GM12878 (cell line): ENCODE data around the gene RPS3A. TPM values are rescaled to one million over a fixed set of nuclear protein-coding genes. Genes with fewer than 3 reads are reported as not detected.

Experiments used
- ATAC-seq: fragments of 200-7000 bp; cut with Tn5 transposase; 3 replicates; pipeline ENCODE4 v1.9.1; 2020; ENCODE audit warnings: mild to moderate bottlenecking, moderate library complexity
- BruUV-seq: library from RNA; stranded (reverse); fragments of 400-500 nt; replicated peaks from 2 replicates; lab custom pipeline; 2021; lab: Mats Ljungman, UMichigan
- CTCF ChIA-PET: fragments of 300-600 bp; sonication (Branson Sonifier 250); formaldehyde crosslinking; extraction: SDS; loops from one replicate; lab custom pipeline; 2021; ENCODE audit warnings: inconsistent platforms; lab: Yijun Ruan, JAX
- POLR2A ChIA-PET: fragments of 350-600 bp; formaldehyde crosslinking; extraction: SDS; loops from one replicate; lab custom pipeline; 2021; ENCODE audit warnings: inconsistent platforms; lab: Charles Lee
- RAD21 ChIA-PET: fragments of 300-600 bp; sonication (Branson Sonifier 250); formaldehyde crosslinking; loops from one replicate; lab custom pipeline; 2023; ENCODE audit warnings: antibody characterized with exemption; ENCODE audit not compliant: unreplicated experiment; lab: Charles Lee
- SMC1A ChIA-PET: fragments of 300-600 bp; sonication (Branson Sonifier 250); formaldehyde crosslinking; loops from one replicate; lab custom pipeline; 2023; ENCODE audit not compliant: unreplicated experiment, uncharacterized antibody; lab: Charles Lee
- DNase-seq: peaks from one replicate; pipeline ENCODE4 v3.0.0-alpha.2; 2011; ENCODE audit warnings: low read depth, low spot score
- FAIRE-seq: peaks from 3 replicates; lab custom pipeline; 2011; peaks lifted over from hg19 to GRCh38; lab: Jason Lieb, UNC
- H2AFZ ChIP-seq: 2 replicates; pipeline ENCODE4 v1.6.0; 2011; ENCODE audit warnings: low read depth, low read length, control low read depth; ENCODE audit not compliant: control insufficient read depth
- H3K27ac ChIP-seq: 2 replicates; pipeline ENCODE4 v1.5.1; 2011; ENCODE audit warnings: control low read depth; ENCODE audit not compliant: control insufficient read depth, insufficient read depth
- H3K27me3 ChIP-seq, 2 experiments: replicated peaks in 1 of 2; 2 replicates each; pipeline versions ENCODE4 v1.6.0 to v1.6.1; 2011; ENCODE audit warnings: low read length in 1 of 2; ENCODE audit not compliant: control insufficient read depth in 2 of 2, insufficient read depth in 2 of 2
- H3K36me3 ChIP-seq, 2 experiments: 2 replicates each; pipeline ENCODE4 v1.5.1; 2011; ENCODE audit warnings: low read length in 1 of 2; ENCODE audit not compliant: control insufficient read depth in 2 of 2, insufficient read depth in 2 of 2
- H3K4me1 ChIP-seq: 2 replicates; pipeline ENCODE4 v1.6.1; 2011; ENCODE audit warnings: mild to moderate bottlenecking, low read length, moderate library complexity, mixed read lengths; ENCODE audit not compliant: control insufficient read depth, insufficient read depth
- H3K4me2 ChIP-seq: 2 replicates; pipeline ENCODE4 v1.6.0; 2011; ENCODE audit warnings: control low read depth; ENCODE audit not compliant: control insufficient read depth, insufficient read depth
- H3K4me3 ChIP-seq: fragments of 200-600 bp; sonication (generic); 2 replicates; pipeline ENCODE4 v1.5.1; 2016
- H3K79me2 ChIP-seq: 2 replicates; pipeline ENCODE4 v1.6.0; 2011; ENCODE audit warnings: low read length; ENCODE audit not compliant: control insufficient read depth, insufficient read depth
- H3K9ac ChIP-seq: 2 replicates; pipeline ENCODE4 v1.8.0; 2011; ENCODE audit warnings: low read length, control low read depth, mixed read lengths; ENCODE audit not compliant: control insufficient read depth, insufficient read depth
- H3K9me3 ChIP-seq: replicated peaks from 3 replicates; pipeline ENCODE4 v1.5.1; 2011; ENCODE audit warnings: mild to moderate bottlenecking, low read length; ENCODE audit not compliant: control insufficient read depth, insufficient read depth
- H4K20me1 ChIP-seq: 2 replicates; pipeline ENCODE4 v1.6.0; 2011; ENCODE audit not compliant: control insufficient read depth, insufficient read depth
- BACH1 ChIP-seq: fragments of 450-650 bp; IDR thresholded peaks from 2 replicates; pipeline ENCODE4 v1.6.1; 2017; ENCODE audit warnings: mild to moderate bottlenecking, borderline replicate concordance
- ELK1 ChIP-seq: IDR thresholded peaks from 2 replicates; pipeline ENCODE4 v1.6.1; 2012; ENCODE audit warnings: low read depth, low read length, improper control_type of control experiment
- KDM1A ChIP-seq: fragments of 200-600 bp; sonication (generic); IDR thresholded peaks from 2 replicates; pipeline ENCODE4 v1.6.1; 2016; ENCODE audit warnings: borderline replicate concordance
- NRF1 ChIP-seq: conservative IDR thresholded peaks from 2 replicates; pipeline ENCODE4 v1.6.1; 2011; ENCODE audit warnings: mild to moderate bottlenecking, low read depth, low read length, improper control_type of control experiment
- SP1 ChIP-seq: IDR thresholded peaks from one replicate; pipeline ENCODE4 v1.6.1; 2011; ENCODE audit warnings: low read depth, low read length
- STAT1 ChIP-seq: fragments of 450-650 bp; conservative IDR thresholded peaks from 2 replicates; pipeline ENCODE4 v1.6.1; 2014; ENCODE audit warnings: antibody characterized with exemption, mild to moderate bottlenecking
- TCF3 ChIP-seq: IDR thresholded peaks from 2 replicates; pipeline ENCODE4 v1.6.1; 2012; ENCODE audit warnings: low read depth, mild to moderate bottlenecking, low read length, borderline replicate concordance; ENCODE audit not compliant: insufficient read depth
- ZNF592 ChIP-seq: fragments of 450-650 bp; IDR thresholded peaks from 2 replicates; pipeline ENCODE4 v1.6.1; 2017; ENCODE audit warnings: mild to moderate bottlenecking, moderate library complexity
- ZZZ3 ChIP-seq: IDR thresholded peaks from 2 replicates; pipeline ENCODE4 v1.6.1; 2011; ENCODE audit warnings: low read depth; ENCODE audit not compliant: control insufficient read depth, insufficient read length
- WGBS: methylation state at CpG from one replicate; pipeline ENCODE4 v1.1.6; 2016; ENCODE audit warnings: low lambda C conversion rate; ENCODE audit not compliant: insufficient replicate concordance, insufficient coverage; ENCODE audit errors: missing lambda C conversion rate; 5-methylcytosine and 5-hydroxymethylcytosine counted together
- in situ Hi-C: fragments of 300-500 bp; cut with MboI; formaldehyde crosslinking; loops from 9 replicates; pipeline ENCODE4 v1.14.3; 2018; ENCODE audit warnings: mixed read lengths
- intact Hi-C: fragments of 100-400 bp; cut with micrococcal nuclease; formaldehyde crosslinking; loops from one replicate; pipeline ENCODE4 v1.14.2; 2022; ENCODE audit not compliant: unreplicated experiment
- polyA plus RNA-seq, 11 experiments: library from polyadenylated mRNA; depleted of rRNA in 4 of 11; unstranded in 6 of 11; stranded (reverse) in 5 of 11; fragments of >200 nt; fragmentation: Nextera tagmentation in 4 of 11; fragmentation: Illumina TruSeq in 1 of 11; extraction: Ambion mirVana in 4 of 11; extraction: Trizol in 1 of 11; gene quantifications; 1 replicate in 1 of 11; 2 replicates in 10 of 11; pipeline versions ENCODE4 v1.2.1 to v1.2.3, GENCODE V29; 2011 to 2016; ENCODE audit warnings: inconsistent platforms in 2 of 11, missing spikeins in 2 of 11, low read depth in 1 of 11
- total RNA-seq, 4 experiments: library from RNA; depleted of rRNA in 3 of 4; stranded (reverse); fragments of >200 nt in 3 of 4; fragmentation: Illumina TruSeq in 1 of 4; extraction: Trizol in 1 of 4; gene quantifications; 2 replicates each; pipeline versions ENCODE4 v1.2.1 to v1.2.3, GENCODE V29; 2013 to 2021

The RPS3A gene
- total and polyA plus RNA-seq, 10 of the 15 experiments (the other 5 are each of a cell fraction or from before 2014, with no cell fraction given), result 1,754 to 5,827 (median 3,527) TPM

GRCh38 chr4:151093203-151093602 is 6.2 kb upstream of the RPS3A start:
- no peak for FAIRE-seq
- H2AFZ ChIP-seq, result no peak overlapping the region
- no peaks in the 10 kb centered on the region for H4K20me1 ChIP-seq
- no peaks in the 10 kb centered on the region for H3K27me3 ChIP-seq
- 74% methylated on average over 3 of the region's 3 CpGs for WGBS
- peaks cover 17% of the 10 kb centered on the region for H3K4me1 ChIP-seq
- H3K27ac ChIP-seq, result no peak overlapping the region
- no peak overlapping the region for H3K9ac ChIP-seq
- no peaks in the 10 kb centered on the region for H3K9me3 ChIP-seq
- H3K36me3 ChIP-seq, result no peaks in the 10 kb centered on the region
- no peaks in the 10 kb centered on the region for H3K79me2 ChIP-seq
- ChIA-PET RAD21 (no interaction called here), SMC1A (no interaction called here), POLR2A (no interaction called here), CTCF (no interaction called here)
- DNase-seq, result no peak
- no TSS peak for BruUV-seq
- H3K4me3 ChIP-seq, result no peak overlapping the region
- intact Hi-C loops (no loop called here), in situ Hi-C loops (no loop called here)
- TF ChIP-seq NRF1, result no peak
- TF ChIP-seq ZNF592, result no peak
- no peak for TF ChIP-seq ZZZ3
- no peak for TF ChIP-seq STAT1
- no peak for TF ChIP-seq SP1
- no peak for TF ChIP-seq ELK1
- no peak for TF ChIP-seq BACH1
- no peak for TF ChIP-seq TCF3
- TF ChIP-seq KDM1A, result no peak
- ATAC-seq, result no peak
- H3K4me2 ChIP-seq, result no peak overlapping the region
